IMR-90 (cell line): ENCODE results near the gene ESRRG. TPM values are rescaled to one million over a fixed set of nuclear protein-coding genes. Genes with fewer than 3 reads are reported as not detected.

Experiments used
- ATAC-seq: fragments of 200-7000 bp; cut with Tn5 transposase; 2 replicates; pipeline ENCODE4 v1.9.1; 2020; ENCODE audit warnings: low read depth, mild to moderate bottlenecking, moderate library complexity
- BruUV-seq: library from RNA; stranded (reverse); fragments of 400-500 nt; replicated peaks from 2 replicates; lab custom pipeline; 2021; lab: Mats Ljungman, UMichigan
- CTCF ChIA-PET: fragments of 300-600 bp; formaldehyde crosslinking; extraction: SDS; loops from one replicate; lab custom pipeline; 2021; ENCODE audit warnings: antibody characterized with exemption; lab: Yijun Ruan, JAX
- POLR2A ChIA-PET: fragments of 300-600 bp; sonication (Branson Sonifier 250); formaldehyde crosslinking; loops from one replicate; lab custom pipeline; 2022; ENCODE audit warnings: antibody characterized with exemption; ENCODE audit not compliant: unreplicated experiment; lab: Charles Lee
- DNase-seq: peaks from one replicate; pipeline ENCODE4 v3.0.0; 2013
- H2AFZ ChIP-seq: replicated peaks from 2 replicates; pipeline ENCODE3; 2013; ENCODE audit warnings: low read length, mild to moderate bottlenecking; ENCODE audit not compliant: poor library complexity
- H2AK5ac ChIP-seq: 2 replicates; pipeline ENCODE4 v1.6.1; 2013; ENCODE audit warnings: low read depth, low read length, inconsistent platforms
- H2AK9ac ChIP-seq: replicated peaks from 2 replicates; pipeline ENCODE3; 2013; ENCODE audit warnings: mild to moderate bottlenecking, low read depth, low read length, moderate library complexity; ENCODE audit not compliant: poor library complexity
- H2BK120ac ChIP-seq: 2 replicates; pipeline ENCODE4 v1.6.1; 2013; ENCODE audit warnings: low read depth, low read length, inconsistent platforms
- H2BK15ac ChIP-seq: 3 replicates; pipeline ENCODE4 v1.6.1; 2013; ENCODE audit warnings: low read depth, low read length, inconsistent platforms
- H2BK20ac ChIP-seq: 2 replicates; pipeline ENCODE4 v1.6.1; 2013; ENCODE audit warnings: low read depth, mild to moderate bottlenecking, inconsistent platforms, low read length, moderate library complexity
- H2BK5ac ChIP-seq: 2 replicates; pipeline ENCODE4 v1.6.1; 2013; ENCODE audit warnings: mild to moderate bottlenecking, low read depth, low read length, inconsistent platforms; ENCODE audit not compliant: poor library complexity, severe bottlenecking
- H3K14ac ChIP-seq: replicated peaks from 2 replicates; pipeline ENCODE4 v1.6.1; 2013; ENCODE audit warnings: low read depth, low read length, inconsistent platforms
- H3K18ac ChIP-seq: 2 replicates; pipeline ENCODE4 v1.6.1; 2013; ENCODE audit warnings: low read depth, low read length, control low read depth
- H3K23ac ChIP-seq: 2 replicates; pipeline ENCODE4 v1.6.1; 2013; ENCODE audit warnings: low read depth, low read length, inconsistent platforms
- H3K27ac ChIP-seq: 2 replicates; pipeline ENCODE4 v1.5.1; 2013; ENCODE audit warnings: mild to moderate bottlenecking, control low read depth, low read length; ENCODE audit not compliant: insufficient read depth
- H3K27me3 ChIP-seq: 2 replicates; pipeline ENCODE4 v1.6.1; 2013; ENCODE audit warnings: low read length; ENCODE audit not compliant: control insufficient read depth, insufficient read depth
- H3K36me3 ChIP-seq: 2 replicates; pipeline ENCODE4 v1.6.1; 2013; ENCODE audit warnings: low read length, mixed read lengths; ENCODE audit not compliant: control insufficient read depth, insufficient read depth
- H3K4ac ChIP-seq: 2 replicates; pipeline ENCODE4 v1.6.1; 2013; ENCODE audit warnings: low read depth, low read length, inconsistent platforms
- H3K4me1 ChIP-seq: 2 replicates; pipeline ENCODE4 v1.6.1; 2013; ENCODE audit warnings: low read length, mixed read lengths; ENCODE audit not compliant: control insufficient read depth, insufficient read depth
- H3K4me2 ChIP-seq: 2 replicates; pipeline ENCODE4 v1.6.1; 2013; ENCODE audit warnings: low read depth, mild to moderate bottlenecking, control low read depth, low read length, moderate library complexity
- H3K4me3 ChIP-seq: 2 replicates; pipeline ENCODE4 v1.5.1; 2013; ENCODE audit warnings: low read depth, mild to moderate bottlenecking, control low read depth, low read length, moderate library complexity; ENCODE audit not compliant: insufficient read depth
- H3K56ac ChIP-seq: 2 replicates; pipeline ENCODE4 v1.6.1; 2013; ENCODE audit warnings: low read length, inconsistent platforms; ENCODE audit not compliant: insufficient read depth; ENCODE audit errors: extremely low read depth
- H3K79me1 ChIP-seq, 2 experiments: 2 replicates each; pipeline ENCODE4 v1.6.1; 2013; ENCODE audit warnings: low read length in 2 of 2, inconsistent platforms in 1 of 2, low read depth in 1 of 2
- H3K9ac ChIP-seq: 2 replicates; pipeline ENCODE4 v1.6.1; 2013; ENCODE audit warnings: low read depth, low read length, control low read depth
- H3K9me1 ChIP-seq: 2 replicates; pipeline ENCODE4 v1.6.1; 2013; ENCODE audit warnings: low read length, inconsistent platforms; ENCODE audit not compliant: insufficient read depth
- H3K9me3 ChIP-seq: 2 replicates; pipeline ENCODE4 v1.6.1; 2013; ENCODE audit warnings: low read length; ENCODE audit not compliant: control insufficient read depth, insufficient read depth
- H4K20me1 ChIP-seq: 2 replicates; pipeline ENCODE4 v1.6.1; 2013; ENCODE audit warnings: low read length, inconsistent platforms; ENCODE audit not compliant: insufficient read depth
- H4K5ac ChIP-seq: 2 replicates; pipeline ENCODE4 v1.6.1; 2013; ENCODE audit warnings: mild to moderate bottlenecking, low read depth, low read length, control low read depth
- H4K8ac ChIP-seq, 2 experiments: 2 replicates each; pipeline ENCODE4 v1.6.1; 2013; ENCODE audit warnings: low read depth in 2 of 2, low read length in 2 of 2, control low read depth in 1 of 2, inconsistent platforms in 1 of 2
- H4K91ac ChIP-seq: 2 replicates; pipeline ENCODE4 v1.6.1; 2013; ENCODE audit warnings: low read depth, low read length, inconsistent platforms; ENCODE audit not compliant: insufficient read depth
- MXI1 ChIP-seq: IDR thresholded peaks from 2 replicates; pipeline ENCODE4 v1.6.1; 2012; ENCODE audit warnings: low read depth, mild to moderate bottlenecking, low read length, moderate library complexity, borderline replicate concordance
- SMC3 ChIP-seq: fragments of 150-350 bp; IDR thresholded peaks from 2 replicates; pipeline ENCODE4 v1.6.1; 2016; ENCODE audit warnings: low read depth, mild to moderate bottlenecking, antibody characterized with exemption, low read length, moderate library complexity
- WGBS, 2 experiments: methylation state at CpG; one replicate each; pipeline versions ENCODE4 v1.1.5 to v1.1.7; 2013; ENCODE audit warnings: missing lambda C conversion rate in 2 of 2; ENCODE audit not compliant: insufficient read length in 1 of 2; ENCODE audit errors: extremely low coverage in 2 of 2; 5-methylcytosine and 5-hydroxymethylcytosine counted together
- dilution Hi-C: fragments of 300-500 bp; cut with HindIII; formaldehyde crosslinking; loops from one replicate; pipeline ENCODE4 v1.14.3; 2018; ENCODE audit warnings: low sequenced_read_pairs; ENCODE audit not compliant: unreplicated experiment
- in situ Hi-C: fragments of 300-500 bp; cut with MboI; formaldehyde crosslinking; loops from 3 replicates; pipeline ENCODE4 v1.14.3; 2019; ENCODE audit warnings: low sequenced_read_pairs, inconsistent platforms, mixed read lengths
- intact Hi-C: fragments of 100-400 bp; cut with micrococcal nuclease; formaldehyde crosslinking; loops from 2 replicates; pipeline ENCODE4 v1.10.0; 2022
- polyA plus RNA-seq, 3 experiments: library from polyadenylated mRNA; depleted of rRNA; stranded (reverse); fragments of >200 nt; gene quantifications; 2 replicates each; pipeline ENCODE4 v1.2.3, GENCODE V29; 2012; ENCODE audit warnings: low replicate concordance in 1 of 3
- total RNA-seq: library from RNA; depleted of rRNA; stranded (reverse); fragments of >200 nt; gene quantifications from 2 replicates; pipeline ENCODE4 v1.2.3, GENCODE V29; 2012

The ESRRG gene
- total and polyA plus RNA-seq, 2 of the 4 experiments (the other 2 are of a cell fraction), result 0.17 to 0.54 TPM

GRCh38 chr1:216731562-216731961 lies 8.3 kb upstream of the ESRRG start:
- CTCF ChIA-PET, result interaction anchor here (0.9 kb wide), 1 partner anchor 345 kb away, joined by 3 read pairs; no protein-coding TSS in a partner anchor
- Histone ChIP-seq H3K4me2 (no peak overlapping the region), H4K5ac (no peak overlapping the region), H3K9me3 (no peaks in the 10 kb centered on the region), H3K9ac (no peak overlapping the region), H4K20me1 (no peaks in the 10 kb centered on the region), H3K9me1 (no peaks in the 10 kb centered on the region; the same call in 1 of the 2 replicates), H2BK20ac (no peak overlapping the region), H3K23ac (no peak overlapping the region), H3K4me3 (no peak overlapping the region), H3K27ac (no peak overlapping the region), H2BK120ac (no peak overlapping the region), H2AFZ (no peak overlapping the region), H3K4me1 (no peaks in the 10 kb centered on the region), H3K79me1 (no peaks in the 10 kb centered on the region), H3K27me3 (no peaks in the 10 kb centered on the region), H3K56ac (no peak overlapping the region), H4K8ac (no peak overlapping the region), H2BK5ac (no peak overlapping the region), H3K14ac (no peak overlapping the region), H3K4ac (no peak overlapping the region), H3K18ac (no peak overlapping the region), H2AK5ac (no peak overlapping the region), H2BK15ac (no peak overlapping the region), H2AK9ac (no peak overlapping the region), H4K91ac (no peak overlapping the region), H3K36me3 (no peaks in the 10 kb centered on the region)
- TF ChIP-seq MXI1 (no peak), SMC3 (no peak)
- DNase-seq (no peak), ATAC-seq (no peak)
- no CpG with 5 or more reads among the region's 6 CpGs for WGBS, 2 experiments
- intact Hi-C loops (no loop called here), in situ Hi-C loops (loop anchor here (25.0 kb wide), 2 partner anchors 744 to 894 kb away; no protein-coding TSS in a partner anchor), dilution Hi-C loops (no loop called here)
- no TSS peak for BruUV-seq
- POLR2A ChIA-PET, result no interaction called here
